Measurements from ENCODE around the gene PRUNE2. TPM values are rescaled to one million over a fixed set of nuclear protein-coding genes. Genes with fewer than 3 reads are reported as not detected.
A peak's percentile ranks its signal among the peaks of the same experiment; 100 is the strongest.

The PRUNE2 gene
- total RNA-seq, 1 donor, result 80.0 TPM

DNA sequence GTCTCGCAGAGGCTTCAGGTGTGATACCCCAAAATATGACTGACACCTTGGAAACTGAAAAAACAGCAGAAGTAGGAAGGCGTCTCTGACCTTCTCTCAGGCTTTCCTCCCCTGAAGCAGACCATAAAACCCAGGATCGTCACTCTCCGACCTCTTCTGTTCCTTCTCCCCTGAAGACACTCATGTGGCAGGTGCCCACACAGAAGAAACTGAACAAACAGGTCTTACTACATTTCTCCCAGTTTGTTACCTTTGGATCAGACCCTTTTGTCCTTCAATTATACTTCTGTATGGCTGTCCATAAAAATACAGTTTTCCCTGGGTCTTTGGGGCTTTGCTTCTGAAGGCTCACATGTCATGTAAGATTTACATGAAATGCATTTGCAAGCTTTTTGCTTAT, 10.3 kb upstream of the PRUNE2 start:
- TF ChIP-seq, protein P1, sequence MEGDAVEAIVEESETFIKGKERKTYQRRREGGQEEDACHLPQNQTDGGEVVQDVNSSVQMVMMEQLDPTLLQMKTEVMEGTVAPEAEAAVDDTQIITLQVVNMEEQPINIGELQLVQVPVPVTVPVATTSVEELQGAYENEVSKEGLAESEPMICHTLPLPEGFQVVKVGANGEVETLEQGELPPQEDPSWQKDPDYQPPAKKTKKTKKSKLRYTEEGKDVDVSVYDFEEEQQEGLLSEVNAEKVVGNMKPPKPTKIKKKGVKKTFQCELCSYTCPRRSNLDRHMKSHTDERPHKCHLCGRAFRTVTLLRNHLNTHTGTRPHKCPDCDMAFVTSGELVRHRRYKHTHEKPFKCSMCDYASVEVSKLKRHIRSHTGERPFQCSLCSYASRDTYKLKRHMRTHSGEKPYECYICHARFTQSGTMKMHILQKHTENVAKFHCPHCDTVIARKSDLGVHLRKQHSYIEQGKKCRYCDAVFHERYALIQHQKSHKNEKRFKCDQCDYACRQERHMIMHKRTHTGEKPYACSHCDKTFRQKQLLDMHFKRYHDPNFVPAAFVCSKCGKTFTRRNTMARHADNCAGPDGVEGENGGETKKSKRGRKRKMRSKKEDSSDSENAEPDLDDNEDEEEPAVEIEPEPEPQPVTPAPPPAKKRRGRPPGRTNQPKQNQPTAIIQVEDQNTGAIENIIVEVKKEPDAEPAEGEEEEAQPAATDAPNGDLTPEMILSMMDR (IDR thresholded peaks at IDR 0.05; ENCODE audit: extremely low read depth, low read depth, low read length), result no peak
- Histone ChIP-seq H3K9me3 (ENCODE audit: low read depth, low read length) (no peaks in the 10 kb centered on the region), H3K36me3 (ENCODE audit: insufficient read depth, low read length) (no peaks in the 10 kb centered on the region), H3K4me2 (ENCODE audit: insufficient read depth, low read length) (no peak overlapping the region), H3K4me3 (ENCODE audit: insufficient read depth, low read length) (no peak overlapping the region), H3K79me2 (ENCODE audit: insufficient read depth, low read length) (no peaks in the 10 kb centered on the region), H4K20me1 (ENCODE audit: insufficient read depth, low read length) (no peaks in the 10 kb centered on the region), H3K27me3 (ENCODE audit: insufficient read depth, low read length) (peaks cover 23% of the 10 kb centered on the region), H3K4me1 (ENCODE audit: insufficient read depth, low read length) (peaks cover 3% of the 10 kb centered on the region), H3K27ac (ENCODE audit: low read depth, low read length) (no peak overlapping the region), H2AFZ (ENCODE audit: low read length) (no peak overlapping the region)
- no peak for DNase-seq (ENCODE audit: insufficient read length, low spot score, missing footprints)

DNA sequence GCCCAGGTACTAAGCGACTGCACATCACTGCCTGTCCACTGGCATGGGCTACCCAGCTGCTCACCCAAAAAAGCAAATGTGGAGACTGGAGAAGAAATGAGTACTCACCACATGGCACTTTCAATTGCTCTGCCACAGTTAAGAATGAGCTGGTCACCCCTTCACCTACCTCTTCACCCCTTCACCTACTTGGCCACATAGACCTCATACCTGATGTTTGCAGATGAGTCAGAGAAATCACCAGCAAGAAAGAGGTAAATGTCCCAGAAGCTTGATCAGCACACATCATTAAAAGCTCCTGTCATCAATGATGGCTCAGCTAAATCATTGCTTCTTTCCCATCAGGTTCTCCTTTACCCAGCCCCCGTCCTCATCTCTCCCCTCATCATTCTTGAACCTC, 7.6 kb upstream of the PRUNE2 start:
- no peak for DNase-seq (ENCODE audit: insufficient read length, low spot score, missing footprints)
- TF ChIP-seq, protein P1 (IDR thresholded peaks at IDR 0.05; ENCODE audit: extremely low read depth, low read depth, low read length), result no peak
- H3K27ac ChIP-seq (ENCODE audit: low read depth, low read length), result no peak overlapping the region
- H4K20me1 ChIP-seq (ENCODE audit: insufficient read depth, low read length), result no peaks in the 10 kb centered on the region
- H3K36me3 ChIP-seq (ENCODE audit: insufficient read depth, low read length), result no peaks in the 10 kb centered on the region
- peaks cover 25% of the 10 kb centered on the region for H3K27me3 ChIP-seq (ENCODE audit: insufficient read depth, low read length)
- no peak overlapping the region for H3K4me2 ChIP-seq (ENCODE audit: insufficient read depth, low read length)
- H3K4me3 ChIP-seq (ENCODE audit: insufficient read depth, low read length), result no peak overlapping the region
- no peaks in the 10 kb centered on the region for H3K79me2 ChIP-seq (ENCODE audit: insufficient read depth, low read length)
- H3K4me1 ChIP-seq (ENCODE audit: insufficient read depth, low read length), result peaks cover 3% of the 10 kb centered on the region
- H3K9me3 ChIP-seq (ENCODE audit: low read depth, low read length), result no peaks in the 10 kb centered on the region
- H2AFZ ChIP-seq (ENCODE audit: low read length), result no peak overlapping the region

DNA sequence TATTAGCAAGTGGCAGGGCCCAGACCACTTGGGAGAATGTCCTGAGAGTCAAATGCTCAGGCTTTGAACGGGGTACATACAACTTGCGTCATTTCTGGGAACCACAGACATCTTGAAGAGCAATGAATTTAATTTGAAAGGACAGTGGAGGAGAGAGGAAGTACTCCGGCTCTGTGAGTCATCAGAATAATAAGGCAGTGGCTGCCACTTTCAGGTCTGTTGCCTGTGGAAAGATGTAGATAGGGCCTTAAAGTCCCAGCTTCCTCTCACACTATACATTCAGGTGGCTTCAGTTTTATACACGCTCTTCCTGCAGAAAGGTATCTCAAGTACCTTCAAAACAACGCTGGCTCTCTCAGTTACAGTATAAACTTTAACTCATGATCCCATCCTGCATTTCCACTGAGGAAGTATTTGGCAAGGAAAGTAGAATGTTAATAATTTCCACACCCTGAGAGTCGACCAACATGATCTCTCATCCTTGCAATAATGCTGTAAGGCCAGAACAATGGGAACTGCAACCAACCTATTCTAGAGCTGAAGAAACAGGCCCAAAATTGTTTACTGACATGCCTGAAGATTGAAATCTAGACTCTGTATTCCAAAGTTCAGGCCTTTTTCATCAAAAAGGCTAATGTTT, 6.8 kb upstream of the PRUNE2 start:
- no peaks in the 10 kb centered on the region for H3K36me3 ChIP-seq (ENCODE audit: insufficient read depth, low read length)
- H3K9me3 ChIP-seq (ENCODE audit: low read depth, low read length), result no peaks in the 10 kb centered on the region
- TF ChIP-seq, protein P1 (IDR thresholded peaks at IDR 0.05; ENCODE audit: extremely low read depth, low read depth, low read length), result no peak
- peaks cover 18% of the 10 kb centered on the region for H3K27me3 ChIP-seq (ENCODE audit: insufficient read depth, low read length)
- H3K4me2 ChIP-seq (ENCODE audit: insufficient read depth, low read length), result no peak overlapping the region
- peaks cover 3% of the 10 kb centered on the region for H3K4me1 ChIP-seq (ENCODE audit: insufficient read depth, low read length)
- no peak overlapping the region for H2AFZ ChIP-seq (ENCODE audit: low read length)
- DNase-seq (ENCODE audit: insufficient read length, low spot score, missing footprints), result peak; percentile 74
- no peak overlapping the region for H3K4me3 ChIP-seq (ENCODE audit: insufficient read depth, low read length)
- no peaks in the 10 kb centered on the region for H4K20me1 ChIP-seq (ENCODE audit: insufficient read depth, low read length)
- no peaks in the 10 kb centered on the region for H3K79me2 ChIP-seq (ENCODE audit: insufficient read depth, low read length)
- H3K27ac ChIP-seq (ENCODE audit: low read depth, low read length), result no peak overlapping the region

- TF ChIP-seq, protein P1 (IDR thresholded peaks at IDR 0.05; ENCODE audit: extremely low read depth, low read depth, low read length), result no peak
- H3K27me3 ChIP-seq (ENCODE audit: insufficient read depth, low read length), result peaks cover 16% of the 10 kb centered on the region
- H3K4me3 ChIP-seq (ENCODE audit: insufficient read depth, low read length), result no peak overlapping the region
- no peaks in the 10 kb centered on the region for H4K20me1 ChIP-seq (ENCODE audit: insufficient read depth, low read length)
- H2AFZ ChIP-seq (ENCODE audit: low read length), result no peak overlapping the region
- H3K36me3 ChIP-seq (ENCODE audit: insufficient read depth, low read length), result no peaks in the 10 kb centered on the region
- no peaks in the 10 kb centered on the region for H3K79me2 ChIP-seq (ENCODE audit: insufficient read depth, low read length)
- DNase-seq (ENCODE audit: insufficient read length, low spot score, missing footprints), result no peak
- no peak overlapping the region for H3K27ac ChIP-seq (ENCODE audit: low read depth, low read length)
- no peak overlapping the region for H3K4me2 ChIP-seq (ENCODE audit: insufficient read depth, low read length)
- peaks cover 3% of the 10 kb centered on the region for H3K4me1 ChIP-seq (ENCODE audit: insufficient read depth, low read length)
- H3K9me3 ChIP-seq (ENCODE audit: low read depth, low read length), result no peaks in the 10 kb centered on the region
Observed at GRCh38 chr9:76911971-76912370, 6.1 kb upstream of the PRUNE2 start.

All from osteoblast (primary cell).